PC-3 (cell line): ENCODE data around the gene ARID5A. TPM values are rescaled to one million over a fixed set of nuclear protein-coding genes. Genes with fewer than 3 reads are reported as not detected.

Experiments used
- ATAC-seq: fragments of 200-7000 bp; cut with Tn5 transposase; 2 replicates; pipeline ENCODE4 v1.9.1; 2020; ENCODE audit warnings: mild to moderate bottlenecking, moderate library complexity
- BruUV-seq: library from RNA; stranded (reverse); fragments of 400-500 nt; replicated peaks from 2 replicates; lab custom pipeline; 2021; lab: Mats Ljungman, UMichigan
- CTCF ChIA-PET: fragments of 300-600 bp; sonication (Branson Sonifier 250); formaldehyde crosslinking; loops from one replicate; lab custom pipeline; 2022; ENCODE audit warnings: antibody characterized with exemption; lab: Charles Lee
- POLR2A ChIA-PET: fragments of 300-600 bp; sonication (Branson Sonifier 250); formaldehyde crosslinking; loops from one replicate; lab custom pipeline; 2022; ENCODE audit warnings: antibody characterized with exemption; ENCODE audit not compliant: unreplicated experiment; lab: Charles Lee
- DNase-seq: peaks from one replicate; pipeline ENCODE4 v3.0.0-alpha.2; 2015
- H2AFZ ChIP-seq: fragments of 300-600 bp; sonication (generic); 2 replicates; pipeline ENCODE4 v1.6.0; 2016; ENCODE audit warnings: antibody characterized with exemption, low read length
- H3F3A ChIP-seq: fragments of 300-600 bp; sonication (generic); one replicate; pipeline ENCODE4 v1.6.0; 2017; ENCODE audit warnings: antibody characterized with exemption, low read length, control low read depth, mild to moderate bottlenecking; ENCODE audit not compliant: unreplicated experiment
- H3K27ac ChIP-seq: fragments of 300-600 bp; sonication (generic); 2 replicates; pipeline ENCODE4 v1.5.1; 2016; ENCODE audit warnings: mild to moderate bottlenecking, low read length
- H3K27me3 ChIP-seq: fragments of 300-600 bp; sonication (generic); 2 replicates; pipeline ENCODE4 v1.6.1; 2016; ENCODE audit warnings: low read length, mixed read lengths
- H3K36me3 ChIP-seq: fragments of 300-600 bp; sonication (generic); 2 replicates; pipeline ENCODE4 v1.6.1; 2016; ENCODE audit warnings: low read depth, mixed run types, low read length, mixed read lengths
- H3K4me1 ChIP-seq: fragments of 300-600 bp; sonication (generic); 2 replicates; pipeline ENCODE4 v1.5.1; 2016; ENCODE audit warnings: low read length; ENCODE audit not compliant: insufficient read depth
- H3K4me2 ChIP-seq: fragments of 300-600 bp; sonication (generic); 2 replicates; pipeline ENCODE4 v1.6.0; 2016; ENCODE audit warnings: low read length
- H3K4me3 ChIP-seq: fragments of 300-600 bp; sonication (generic); 2 replicates; pipeline ENCODE4 v1.5.1; 2016; ENCODE audit warnings: mild to moderate bottlenecking, low read length, mixed read lengths
- H3K79me2 ChIP-seq: fragments of 300-600 bp; sonication (generic); 2 replicates; pipeline ENCODE4 v1.6.1; 2017; ENCODE audit warnings: low read length, mixed read lengths
- H3K9ac ChIP-seq: fragments of 300-600 bp; sonication (generic); 2 replicates; pipeline ENCODE4 v1.6.0; 2016; ENCODE audit warnings: mild to moderate bottlenecking, low read length
- H3K9me2 ChIP-seq: fragments of 300-600 bp; sonication (generic); replicated peaks from 2 replicates; pipeline ENCODE4 v1.6.1; 2016; ENCODE audit warnings: mixed run types, low read length, mixed read lengths
- H3K9me3 ChIP-seq: fragments of 300-600 bp; sonication (generic); 2 replicates; pipeline ENCODE4 v1.6.1; 2016; ENCODE audit warnings: low read length, mixed read lengths
- H4K20me1 ChIP-seq: fragments of 300-600 bp; sonication (generic); 2 replicates; pipeline ENCODE4 v1.6.1; 2016; ENCODE audit warnings: low read length, mixed read lengths
- EZH2 ChIP-seq: fragments of 300-600 bp; sonication (generic); IDR thresholded peaks from one replicate; pipeline ENCODE4 v1.6.1; 2017; ENCODE audit warnings: antibody characterized with exemption, mild to moderate bottlenecking, low read length; ENCODE audit not compliant: unreplicated experiment
- EZH2phosphoT487 ChIP-seq: fragments of 300-600 bp; sonication (generic); IDR thresholded peaks from 2 replicates; pipeline ENCODE4 v1.6.1; 2018; ENCODE audit warnings: mild to moderate bottlenecking, antibody characterized with exemption, low read length, borderline replicate concordance
- intact Hi-C: fragments of 100-400 bp; cut with micrococcal nuclease; formaldehyde crosslinking; loops from 2 replicates; pipeline ENCODE4 v1.9.0; 2023
- total RNA-seq: library from RNA; depleted of rRNA; stranded (reverse); fragments of >200 nt; gene quantifications from 2 replicates; pipeline ENCODE4 v1.2.3, GENCODE V29; 2014
- TF ChIP-seq, protein P1 (sequence below): fragments of 300-600 bp; sonication (generic); conservative IDR thresholded peaks from 2 replicates; pipeline ENCODE4 v1.5.1; 2017; ENCODE audit warnings: antibody characterized with exemption, low read depth, mild to moderate bottlenecking, low read length

ARID5A gene
- total RNA-seq, 1 experiment from 2014 or later: 8.2 TPM

DNA sequence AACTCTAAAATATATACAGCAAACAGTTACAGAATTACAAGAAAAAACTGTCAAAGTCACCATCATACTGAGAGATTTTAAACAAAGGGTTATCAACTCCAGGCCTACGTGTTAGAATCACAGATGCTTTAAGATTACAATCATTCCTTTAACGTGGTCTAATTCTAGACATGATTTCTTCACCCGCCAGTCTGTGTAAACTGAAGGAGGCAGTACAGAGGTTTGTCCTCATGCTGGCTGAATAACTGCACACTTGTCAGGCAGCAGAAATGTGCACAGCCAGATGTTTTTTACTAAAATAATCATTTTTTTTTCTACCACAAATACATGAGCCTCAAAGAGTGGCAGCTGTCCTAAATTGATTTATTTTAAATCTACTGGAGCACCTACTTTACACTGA, 15.9 kb upstream of the ARID5A start:
- Histone ChIP-seq H3K36me3 (no peaks in the 10 kb centered on the region), H4K20me1 (no peaks in the 10 kb centered on the region), H2AFZ (no peak overlapping the region), H3K9me2 (no peaks in the 10 kb centered on the region), H3K79me2 (no peaks in the 10 kb centered on the region), H3K4me3 (no peak overlapping the region), H3K9me3 (peaks cover 5% of the 10 kb centered on the region; the same call in 1 of the 2 replicates), H3K27ac (no peak overlapping the region), H3K9ac (no peak overlapping the region), H3F3A (no peaks in the 10 kb centered on the region), H3K27me3 (no peaks in the 10 kb centered on the region), H3K4me1 (no peaks in the 10 kb centered on the region), H3K4me2 (no peak overlapping the region)
- ChIA-PET POLR2A (no interaction called here), CTCF (no interaction called here)
- ATAC-seq: no peak
- intact Hi-C loops: no loop called here
- BruUV-seq: no TSS peak
- DNase-seq: no peak
- TF ChIP-seq EZH2phosphoT487 (no peak), EZH2 (no peak)
- TF ChIP-seq, protein P1, sequence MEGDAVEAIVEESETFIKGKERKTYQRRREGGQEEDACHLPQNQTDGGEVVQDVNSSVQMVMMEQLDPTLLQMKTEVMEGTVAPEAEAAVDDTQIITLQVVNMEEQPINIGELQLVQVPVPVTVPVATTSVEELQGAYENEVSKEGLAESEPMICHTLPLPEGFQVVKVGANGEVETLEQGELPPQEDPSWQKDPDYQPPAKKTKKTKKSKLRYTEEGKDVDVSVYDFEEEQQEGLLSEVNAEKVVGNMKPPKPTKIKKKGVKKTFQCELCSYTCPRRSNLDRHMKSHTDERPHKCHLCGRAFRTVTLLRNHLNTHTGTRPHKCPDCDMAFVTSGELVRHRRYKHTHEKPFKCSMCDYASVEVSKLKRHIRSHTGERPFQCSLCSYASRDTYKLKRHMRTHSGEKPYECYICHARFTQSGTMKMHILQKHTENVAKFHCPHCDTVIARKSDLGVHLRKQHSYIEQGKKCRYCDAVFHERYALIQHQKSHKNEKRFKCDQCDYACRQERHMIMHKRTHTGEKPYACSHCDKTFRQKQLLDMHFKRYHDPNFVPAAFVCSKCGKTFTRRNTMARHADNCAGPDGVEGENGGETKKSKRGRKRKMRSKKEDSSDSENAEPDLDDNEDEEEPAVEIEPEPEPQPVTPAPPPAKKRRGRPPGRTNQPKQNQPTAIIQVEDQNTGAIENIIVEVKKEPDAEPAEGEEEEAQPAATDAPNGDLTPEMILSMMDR: no peak

DNA sequence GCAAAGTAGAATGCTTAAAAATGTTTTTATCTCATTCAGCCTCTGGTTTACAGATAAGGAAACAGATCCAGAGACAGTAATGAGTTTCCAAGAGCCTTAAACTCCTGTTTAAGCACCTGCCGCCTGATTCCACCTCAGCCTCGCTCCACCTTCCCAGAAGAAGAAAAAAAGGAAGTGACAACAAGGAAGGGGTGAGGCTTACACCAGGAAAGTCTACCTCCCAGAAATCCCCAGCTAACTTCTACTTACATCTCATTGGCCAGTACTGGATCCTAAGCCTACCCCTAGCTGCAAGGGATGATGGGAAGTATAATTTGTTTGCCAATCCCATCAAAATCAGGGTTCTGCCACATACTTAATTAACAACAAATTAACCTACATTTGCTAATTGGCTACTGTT, 15.3 kb upstream of the ARID5A start:
- H3K79me2 ChIP-seq: no peaks in the 10 kb centered on the region
- H3K9ac ChIP-seq: no peak overlapping the region
- no peak overlapping the region for H3K4me3 ChIP-seq
- H3F3A ChIP-seq: no peaks in the 10 kb centered on the region
- H4K20me1 ChIP-seq: no peaks in the 10 kb centered on the region
- H3K27ac ChIP-seq: no peak overlapping the region
- H3K36me3 ChIP-seq: no peaks in the 10 kb centered on the region
- H3K9me2 ChIP-seq: no peaks in the 10 kb centered on the region
- no peaks in the 10 kb centered on the region for H3K27me3 ChIP-seq
- ChIA-PET CTCF (no interaction called here), POLR2A (no interaction called here)
- no TSS peak for BruUV-seq
- H3K4me1 ChIP-seq: no peaks in the 10 kb centered on the region
- no peak overlapping the region for H2AFZ ChIP-seq
- intact Hi-C loops: no loop called here
- peaks cover 5% of the 10 kb centered on the region; the same call in 1 of the 2 replicates for H3K9me3 ChIP-seq
- TF ChIP-seq EZH2 (no peak), EZH2phosphoT487 (no peak)
- TF ChIP-seq, protein P1: no peak
- no peak overlapping the region for H3K4me2 ChIP-seq
- ATAC-seq: no peak
- no peak for DNase-seq

DNA sequence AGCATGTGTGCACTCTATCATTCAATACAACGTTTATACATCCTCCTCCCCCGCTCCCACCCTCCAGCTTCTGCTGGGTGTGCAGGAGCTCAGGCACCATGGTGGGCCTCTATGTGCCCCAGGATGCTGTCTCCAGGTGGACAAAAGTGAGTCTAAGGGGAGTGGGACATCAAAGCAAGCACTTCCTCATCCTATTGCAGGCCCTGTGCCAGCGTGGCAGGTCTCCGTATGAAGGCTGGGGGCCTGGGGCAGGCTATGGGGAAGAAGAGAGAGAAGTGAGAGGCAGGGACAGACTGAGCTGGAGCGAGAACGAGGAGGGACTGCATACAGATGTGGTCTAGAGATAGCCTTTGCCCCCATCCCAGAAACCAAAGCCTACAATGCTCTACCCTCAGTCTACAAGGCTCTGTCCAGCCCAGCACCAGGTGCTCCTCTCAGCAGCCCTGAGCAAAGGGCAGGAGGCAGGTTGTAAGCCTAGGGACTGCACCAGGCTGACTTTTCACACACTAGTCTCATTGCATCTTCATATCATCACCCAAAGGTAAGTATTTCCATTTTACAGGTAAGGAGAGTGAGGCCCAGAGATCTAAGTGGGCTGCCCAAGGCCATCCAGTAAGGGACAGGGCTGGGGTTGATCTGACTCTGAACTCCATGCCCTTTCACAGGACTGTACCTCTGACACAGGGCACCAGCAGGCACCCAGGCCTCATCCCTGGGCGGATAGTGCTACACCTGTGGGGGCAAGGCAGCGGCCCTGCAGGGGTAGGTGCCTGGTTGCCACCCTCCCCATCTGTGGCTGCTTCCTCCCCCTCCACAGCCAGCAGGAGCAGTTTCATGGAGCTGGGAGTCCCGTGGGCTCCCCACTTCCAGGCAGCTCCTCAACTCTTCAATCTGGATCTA, 14.0 kb upstream of the ARID5A start:
- H3K9me2 ChIP-seq: no peaks in the 10 kb centered on the region
- no peaks in the 10 kb centered on the region for H3K79me2 ChIP-seq
- ChIA-PET CTCF (no interaction called here), POLR2A (no interaction called here)
- no peaks in the 10 kb centered on the region for H4K20me1 ChIP-seq
- no peak overlapping the region for H3K9ac ChIP-seq
- H3K4me3 ChIP-seq: no peak overlapping the region
- H3K9me3 ChIP-seq: no peaks in the 10 kb centered on the region
- H3K4me2 ChIP-seq: no peak overlapping the region
- TF ChIP-seq EZH2phosphoT487 (no peak), EZH2 (no peak)
- TF ChIP-seq, protein P1: no peak
- ATAC-seq (no peak), DNase-seq (no peak)
- no peak overlapping the region for H3K27ac ChIP-seq
- no peaks in the 10 kb centered on the region for H3F3A ChIP-seq
- no peaks in the 10 kb centered on the region for H3K36me3 ChIP-seq
- BruUV-seq: no TSS peak
- no peak overlapping the region for H2AFZ ChIP-seq
- H3K27me3 ChIP-seq: no peaks in the 10 kb centered on the region
- H3K4me1 ChIP-seq: no peaks in the 10 kb centered on the region
- intact Hi-C loops: no loop called here
